Bladder microvascular endothelial cell (primary cell): ENCODE measurements around the gene HSPA5. TPM values are rescaled to one million over a fixed set of nuclear protein-coding genes. Genes with fewer than 3 reads are reported as not detected.

Experiments
- total RNA-seq: library from RNA; depleted of rRNA; stranded (reverse); fragments of >200 nt; gene quantifications from 2 replicates; pipeline ENCODE4 v1.2.3, GENCODE V29; 2014

The HSPA5 gene
- 114 and 254 TPM in 2 replicates for total RNA-seq

GRCh38 chr9:125241000-125241862 lies at the start of gene HSPA5:
Gene HSPA5 (minus strand): TSS chr9:125241343. CDS start chr9:125241126, 217 bp downstream.

GRCh38 chr9:125261501-125262293 lies 20.6 kb upstream of the HSPA5 start, which contains the start of gene GAPVD1:
Gene GAPVD1 (plus strand): TSS chr9:125261826. CDS start chr9:125298922, 37,096 bp downstream.

GRCh38 chr9:125200216-125201047 lies 40.7 kb downstream of the HSPA5 start, which contains the start of gene RABEPK:
Gene RABEPK (plus strand): TSS chr9:125200542. CDS start chr9:125203014, 2,472 bp downstream.

GRCh38 chr9:125189361-125190289 lies 51.5 kb downstream of the HSPA5 start, which contains the start of gene PPP6C:
Gene PPP6C (minus strand): TSS chr9:125189803. CDS start chr9:125189718, 85 bp downstream.

Other genes starting within 250 kb of the HSPA5 start
- 2.3 and 9.6 TPM in 2 replicates for gene SCAI, start 97.8 kb downstream of the HSPA5 start, total RNA-seq
- gene PPP6C, start 51.5 kb downstream of the HSPA5 start, total RNA-seq, result 9.7 and 18.3 TPM in 2 replicates
- 18.6 and 21.3 TPM in 2 replicates for gene RABEPK, start 40.8 kb downstream of the HSPA5 start, total RNA-seq
- gene GAPVD1, start 20.5 kb upstream of the HSPA5 start, total RNA-seq, result 34.0 and 72.8 TPM in 2 replicates